PC-9 (cell line): ENCODE data around the gene PPA1. TPM values are rescaled to one million over a fixed set of nuclear protein-coding genes. Genes with fewer than 3 reads are reported as not detected.

Experiments used
- BruUV-seq: library from RNA; stranded (reverse); fragments of 400-500 nt; replicated peaks from 2 replicates; lab custom pipeline; 2021; lab: Mats Ljungman, UMichigan
- CTCF ChIA-PET: fragments of 300-600 bp; sonication (Branson Sonifier 250); formaldehyde crosslinking; loops from one replicate; lab custom pipeline; 2022; ENCODE audit warnings: antibody characterized with exemption; lab: Charles Lee
- POLR2A ChIA-PET: fragments of 300-600 bp; sonication (Branson Sonifier 250); formaldehyde crosslinking; loops from one replicate; lab custom pipeline; 2022; ENCODE audit warnings: antibody characterized with exemption; ENCODE audit not compliant: unreplicated experiment; lab: Charles Lee
- DNase-seq, 2 experiments: peaks; one replicate each; pipeline versions ENCODE4 v3.0.0 to v3.0.0-alpha.2; 2015 to 2022; ENCODE audit warnings: mixed read lengths in 1 of 2
- H2AFZ ChIP-seq: fragments of 200-600 bp; sonication (generic); 2 replicates; pipeline ENCODE4 v1.8.1; 2017; ENCODE audit warnings: antibody characterized with exemption
- H3F3A ChIP-seq: fragments of 200-600 bp; sonication (generic); 2 replicates; pipeline ENCODE4 v1.8.1; 2017; ENCODE audit warnings: antibody characterized with exemption, mild to moderate bottlenecking, low read depth; ENCODE audit not compliant: insufficient read depth
- H3K27ac ChIP-seq: fragments of 200-600 bp; sonication (generic); 2 replicates; pipeline ENCODE4 v1.6.1; 2016; ENCODE audit warnings: mixed run types
- H3K27me3 ChIP-seq: fragments of 200-600 bp; sonication (generic); 2 replicates; pipeline ENCODE4 v1.6.1; 2016; ENCODE audit warnings: low read depth, mixed run types; ENCODE audit not compliant: insufficient read depth
- H3K36me3 ChIP-seq: fragments of 200-600 bp; sonication (generic); 2 replicates; pipeline ENCODE4 v1.6.1; 2016; ENCODE audit warnings: low read depth, mixed run types
- H3K4me1 ChIP-seq: fragments of 200-600 bp; sonication (generic); replicated peaks from 2 replicates; pipeline ENCODE4 v1.6.1; 2016; ENCODE audit warnings: mixed run types; ENCODE audit not compliant: insufficient read depth
- H3K4me2 ChIP-seq: fragments of 200-600 bp; sonication (generic); 2 replicates; pipeline ENCODE4 v1.6.1; 2017; ENCODE audit warnings: mixed run types
- H3K4me3 ChIP-seq: fragments of 200-600 bp; sonication (generic); 2 replicates; pipeline ENCODE4 v1.6.1; 2016; ENCODE audit warnings: mixed run types
- H3K79me2 ChIP-seq: fragments of 200-600 bp; sonication (generic); 2 replicates; pipeline ENCODE4 v1.6.1; 2017; ENCODE audit warnings: low read depth, mixed run types
- H3K9me2 ChIP-seq: fragments of 200-600 bp; sonication (generic); 2 replicates; pipeline ENCODE4 v1.8.1; 2017; ENCODE audit warnings: mild to moderate bottlenecking; ENCODE audit not compliant: insufficient read depth
- H3K9me3 ChIP-seq: fragments of 200-600 bp; sonication (generic); 2 replicates; pipeline ENCODE4 v1.8.1; 2016; ENCODE audit warnings: low read depth; ENCODE audit not compliant: insufficient read depth
- H4K20me1 ChIP-seq: fragments of 200-600 bp; sonication (generic); 2 replicates; pipeline ENCODE4 v1.8.1; 2017; ENCODE audit not compliant: insufficient read depth
- CTCF ChIP-seq: fragments of 200-600 bp; sonication (generic); conservative IDR thresholded peaks from 2 replicates; pipeline ENCODE4 v1.6.1; 2017; ENCODE audit warnings: mixed run types, antibody characterized with exemption, mild to moderate bottlenecking, moderate library complexity
- EZH2 ChIP-seq: fragments of 200-600 bp; sonication (generic); IDR thresholded peaks from 2 replicates; pipeline ENCODE4 v1.8.0; 2017; ENCODE audit warnings: antibody characterized with exemption, low read depth
- intact Hi-C: fragments of 100-400 bp; cut with micrococcal nuclease; formaldehyde crosslinking; loops from one replicate; pipeline ENCODE4 v1.10.0; 2022; ENCODE audit not compliant: unreplicated experiment
- total RNA-seq: library from RNA; stranded (reverse); gene quantifications from 2 replicates; pipeline ENCODE4 v1.2.3, GENCODE V29; 2021

PPA1 gene
- total RNA-seq, 1 experiment from 2014 or later: 236 TPM

DNA sequence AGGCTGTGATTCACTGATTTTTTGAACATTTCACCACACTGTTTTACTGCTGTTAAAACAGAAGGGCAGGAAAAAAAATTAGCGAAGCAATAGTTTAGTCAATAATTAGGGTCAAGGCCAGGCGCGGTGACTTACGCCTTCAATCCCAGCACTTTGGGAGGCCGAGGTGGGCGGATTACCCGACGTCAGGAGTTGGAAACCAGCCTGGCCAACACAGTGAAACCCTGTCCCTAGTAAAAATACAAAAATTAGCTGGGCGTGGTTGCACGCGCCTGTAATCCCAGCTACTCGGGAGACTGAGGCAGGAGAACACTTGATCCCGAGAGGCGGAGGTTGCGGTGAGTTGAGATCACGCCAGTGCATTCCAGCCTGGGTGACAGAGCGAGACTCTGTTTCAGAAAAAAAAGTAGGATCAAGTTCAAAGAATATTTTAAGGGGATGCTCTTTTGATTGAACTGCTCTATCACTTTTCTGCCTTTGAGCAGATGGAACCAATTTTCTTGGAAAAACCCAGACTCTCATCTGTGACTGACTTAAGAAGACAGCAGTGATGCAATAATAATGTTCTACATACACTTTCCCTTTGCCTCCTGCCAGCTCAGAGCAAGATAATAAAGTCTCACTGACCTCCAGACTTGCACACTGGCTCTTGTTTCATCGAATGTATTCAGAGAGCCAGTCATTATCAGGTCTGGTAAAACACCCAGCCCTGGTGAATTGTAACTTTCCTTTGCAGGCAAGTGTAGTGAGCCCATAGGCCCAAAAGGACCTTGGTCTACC is 1.6 kb upstream of the PPA1 start:
- no peak overlapping the region for H3K4me3 ChIP-seq
- H3K9me3 ChIP-seq: no peaks in the 10 kb centered on the region
- H2AFZ ChIP-seq: no peak overlapping the region
- no peaks in the 10 kb centered on the region for H3K9me2 ChIP-seq
- peaks cover 4% of the 10 kb centered on the region for H4K20me1 ChIP-seq
- H3F3A ChIP-seq: peaks cover 7% of the 10 kb centered on the region
- no peaks in the 10 kb centered on the region for H3K27me3 ChIP-seq
- ChIA-PET CTCF (no interaction called here), POLR2A (no interaction called here)
- H3K4me1 ChIP-seq: peaks cover 36% of the 10 kb centered on the region
- DNase-seq: no peak
- no TSS peak for BruUV-seq
- H3K36me3 ChIP-seq: 0 out of 2 replicates have a peak, but pooled peaks cover under 1% of the 10 kb centered on the region
- intact Hi-C loops: no loop called here
- TF ChIP-seq EZH2: no peak
- no peak for TF ChIP-seq CTCF
- no peak overlapping the region for H3K27ac ChIP-seq
- H3K79me2 ChIP-seq: peaks cover 33% of the 10 kb centered on the region
- peak overlapping the region; percentile 91 for H3K4me2 ChIP-seq

GRCh38 chr10:70233939-70234300 is 691 bp upstream of the PPA1 start:
- Histone ChIP-seq H3K27ac (peak overlapping the region; percentile 77), H3K27me3 (no peaks in the 10 kb centered on the region), H3K79me2 (peaks cover 43% of the 10 kb centered on the region), H3K4me3 (peak overlapping the region; percentile 79), H3K9me3 (no peaks in the 10 kb centered on the region), H3K4me2 (peak overlapping the region; percentile 91), H3F3A (peaks cover 13% of the 10 kb centered on the region), H3K4me1 (peaks cover 46% of the 10 kb centered on the region), H3K36me3 (peaks cover 9% of the 10 kb centered on the region), H3K9me2 (no peaks in the 10 kb centered on the region), H4K20me1 (peaks cover 4% of the 10 kb centered on the region), H2AFZ (peak overlapping the region; percentile 87)
- no peak for DNase-seq
- intact Hi-C loops: loop anchor here (2.0 kb wide), 1 partner anchor 23 kb away; no protein-coding TSS in a partner anchor
- TF ChIP-seq EZH2 (no peak), CTCF (0 out of 2 replicates have a peak, but pooled peaks have one; percentile 17)
- ChIA-PET POLR2A (interaction anchor here (0.5 to 0.7 kb wide), 5 partner anchors 12 to 773 kb away, joined by 4 to 5 read pairs (median 4); no protein-coding TSS in a partner anchor), CTCF (no interaction called here)
- no TSS peak for BruUV-seq

DNA sequence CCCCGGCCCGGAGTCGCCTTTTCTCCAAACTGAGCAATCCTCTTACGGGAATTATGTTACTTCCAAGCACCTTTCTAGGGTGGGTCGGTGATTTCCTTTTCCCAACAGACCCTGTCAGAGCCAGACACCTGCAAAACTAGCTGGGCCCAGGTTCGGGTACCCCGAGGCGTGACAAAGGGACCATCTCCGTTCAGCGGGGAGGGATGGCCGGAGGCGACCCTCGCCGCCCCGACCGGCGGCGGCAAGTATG is 445 bp downstream of the PPA1 start:
- Histone ChIP-seq H3K27me3 (no peaks in the 10 kb centered on the region), H4K20me1 (peaks cover 10% of the 10 kb centered on the region), H3K27ac (peak overlapping the region; percentile 77), H3K4me1 (peaks cover 57% of the 10 kb centered on the region), H3K4me2 (peak overlapping the region; percentile 91), H3K9me3 (no peaks in the 10 kb centered on the region), H3K36me3 (peaks cover 19% of the 10 kb centered on the region), H2AFZ (peak overlapping the region; percentile 80), H3F3A (peaks cover 21% of the 10 kb centered on the region), H3K9me2 (no peaks in the 10 kb centered on the region), H3K79me2 (peaks cover 54% of the 10 kb centered on the region), H3K4me3 (peak overlapping the region; percentile 79)
- ChIA-PET POLR2A (interaction anchor here (0.6 kb wide), 2 partner anchors 60 to 941 kb away, joined by 4 to 8 read pairs; no protein-coding TSS in a partner anchor), CTCF (interaction anchor here (0.7 to 2.0 kb wide), 4 partner anchors 11 to 132 kb away, joined by 3 to 13 read pairs (median 6); no protein-coding TSS in a partner anchor)
- no peak for DNase-seq
- intact Hi-C loops: loop anchor here (2.0 kb wide), 1 partner anchor 24 kb away; no protein-coding TSS in a partner anchor
- BruUV-seq: TSS peak; percentile 87
- TF ChIP-seq CTCF (no peak), EZH2 (no peak)
